Measurements from ENCODE around the gene CIC. TPM values are rescaled to one million over a fixed set of nuclear protein-coding genes. Genes with fewer than 3 reads are reported as not detected.

Gene CIC
- total and polyA plus RNA-seq, 9 of the 15 experiments (the other 6 are each of a cell fraction or from before 2014, with no cell fraction given) = 0.07 to 44.7 (median 8.6) TPM

DNA sequence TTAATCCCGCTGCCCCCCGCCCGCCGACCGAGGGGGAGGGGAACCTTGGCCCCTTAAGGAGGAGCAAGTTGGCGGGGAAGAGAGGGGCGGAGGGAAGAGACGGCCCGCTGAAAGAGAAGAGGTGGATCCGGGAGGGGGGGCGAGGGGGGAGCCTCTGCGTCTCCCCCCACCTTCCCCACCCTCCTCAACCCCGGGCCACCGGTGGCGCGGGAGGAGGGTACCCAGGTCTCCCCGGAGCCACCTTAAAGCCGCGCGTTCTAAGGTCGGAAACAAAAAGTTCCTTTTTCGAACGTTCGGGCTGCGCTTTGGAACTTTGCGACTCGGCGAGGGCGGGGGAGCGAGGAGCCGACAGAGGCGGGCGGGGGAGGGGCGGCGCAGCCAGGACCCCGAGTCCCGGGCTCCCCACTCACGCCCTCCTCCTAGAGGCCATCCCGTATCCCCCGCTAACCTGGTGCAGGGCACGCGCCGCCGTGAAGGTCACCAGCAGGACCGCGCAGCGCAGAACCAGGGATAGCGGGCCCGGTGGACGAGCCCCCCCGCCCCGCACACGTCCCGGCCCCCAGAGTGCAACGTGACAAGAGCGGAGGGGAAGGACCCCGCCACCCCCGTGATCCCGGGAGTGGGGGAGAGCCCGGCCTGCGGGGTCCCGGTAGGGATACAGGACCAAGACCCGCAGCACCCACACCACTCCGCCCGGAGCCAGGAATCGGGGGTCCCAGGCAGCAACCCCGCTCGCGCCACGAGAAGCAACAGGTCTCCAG lies 14.8 kb upstream of the CIC start (continued):
- TF ChIP-seq E2F6 (IDR thresholded peaks at IDR 0.05; ENCODE audit: borderline replicate concordance in 1 of 2, extremely low read depth in 1 of 2, insufficient read depth in 1 of 2, insufficient read length in 1 of 2, low read depth in 1 of 2, low read length in 1 of 2, poor library complexity in 1 of 2, severe bottlenecking in 1 of 2) = peak in 1 of 2 experiments; percentile 10
- peak; percentile 36; the same call in 1 of the 2 replicates for TF ChIP-seq ZNF263 (CRISPR knock-in tag; IDR thresholded peaks at IDR 0.05; ENCODE audit: borderline replicate concordance)
- TF ChIP-seq, protein P1, sequence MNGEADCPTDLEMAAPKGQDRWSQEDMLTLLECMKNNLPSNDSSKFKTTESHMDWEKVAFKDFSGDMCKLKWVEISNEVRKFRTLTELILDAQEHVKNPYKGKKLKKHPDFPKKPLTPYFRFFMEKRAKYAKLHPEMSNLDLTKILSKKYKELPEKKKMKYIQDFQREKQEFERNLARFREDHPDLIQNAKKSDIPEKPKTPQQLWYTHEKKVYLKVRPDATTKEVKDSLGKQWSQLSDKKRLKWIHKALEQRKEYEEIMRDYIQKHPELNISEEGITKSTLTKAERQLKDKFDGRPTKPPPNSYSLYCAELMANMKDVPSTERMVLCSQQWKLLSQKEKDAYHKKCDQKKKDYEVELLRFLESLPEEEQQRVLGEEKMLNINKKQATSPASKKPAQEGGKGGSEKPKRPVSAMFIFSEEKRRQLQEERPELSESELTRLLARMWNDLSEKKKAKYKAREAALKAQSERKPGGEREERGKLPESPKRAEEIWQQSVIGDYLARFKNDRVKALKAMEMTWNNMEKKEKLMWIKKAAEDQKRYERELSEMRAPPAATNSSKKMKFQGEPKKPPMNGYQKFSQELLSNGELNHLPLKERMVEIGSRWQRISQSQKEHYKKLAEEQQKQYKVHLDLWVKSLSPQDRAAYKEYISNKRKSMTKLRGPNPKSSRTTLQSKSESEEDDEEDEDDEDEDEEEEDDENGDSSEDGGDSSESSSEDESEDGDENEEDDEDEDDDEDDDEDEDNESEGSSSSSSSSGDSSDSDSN (IDR thresholded peaks at IDR 0.05; ENCODE audit: borderline replicate concordance in 1 of 2, low read depth in 2 of 2, low read length in 2 of 2) = no peak
- peak; percentile 73 for TF ChIP-seq RBBP5 (IDR thresholded peaks at IDR 0.05; ENCODE audit: borderline replicate concordance, insufficient read depth, low read length, poor library complexity, severe bottlenecking)
- peak; percentile 76 to 89 for TF ChIP-seq MAZ (CRISPR knock-in tag; conservative IDR thresholded peaks at IDR 0.05 in 1 of 2, IDR thresholded peaks at IDR 0.05 in 1 of 2)
- TF ChIP-seq MTA1 (IDR thresholded peaks at IDR 0.05; ENCODE audit: borderline replicate concordance) = no peak
- no peak for TF ChIP-seq RHOXF2B (CRISPR knock-in tag; conservative IDR thresholded peaks at IDR 0.05)
- TF ChIP-seq ZNF224 (CRISPR knock-in tag; IDR thresholded peaks at IDR 0.05) = no peak
- TF ChIP-seq NKRF (IDR thresholded peaks at IDR 0.05; ENCODE audit: borderline replicate concordance) = 0 out of 2 replicates have a peak, but pooled peaks have one; percentile 37
- TF ChIP-seq CBX3 (IDR thresholded peaks at IDR 0.05; ENCODE audit: borderline replicate concordance in 1 of 2, low read length in 2 of 2) = no peak
- TF ChIP-seq TCF3 (CRISPR knock-in tag; IDR thresholded peaks at IDR 0.05) = no peak
- TF ChIP-seq, protein P2, sequence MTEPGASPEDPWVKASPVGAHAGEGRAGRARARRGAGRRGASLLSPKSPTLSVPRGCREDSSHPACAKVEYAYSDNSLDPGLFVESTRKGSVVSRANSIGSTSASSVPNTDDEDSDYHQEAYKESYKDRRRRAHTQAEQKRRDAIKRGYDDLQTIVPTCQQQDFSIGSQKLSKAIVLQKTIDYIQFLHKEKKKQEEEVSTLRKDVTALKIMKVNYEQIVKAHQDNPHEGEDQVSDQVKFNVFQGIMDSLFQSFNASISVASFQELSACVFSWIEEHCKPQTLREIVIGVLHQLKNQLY (CRISPR knock-in tag; conservative IDR thresholded peaks at IDR 0.05) = 0 out of 4 replicates have a peak, but pooled peaks of 1 of the 2 experiments have one; percentile 11
- no peak for TF ChIP-seq KDM5B (IDR thresholded peaks at IDR 0.05; ENCODE audit: insufficient replicate concordance, low read depth, low read length)
- peak; percentile 26; the same call in 1 of the 2 replicates for TF ChIP-seq BHLHE40 (IDR thresholded peaks at IDR 0.05; ENCODE audit: low read length)
- no peak for TF ChIP-seq TEAD2 (tag; IDR thresholded peaks at IDR 0.05)
- peak; percentile 26; the same call in 1 of the 2 replicates for TF ChIP-seq SP1 (CRISPR knock-in tag; IDR thresholded peaks at IDR 0.05)
